ENCODE data around the gene FMNL3. TPM values are rescaled to one million over a fixed set of nuclear protein-coding genes. Genes with fewer than 3 reads are reported as not detected.

The FMNL3 gene
- total RNA-seq, 1 experiment from 2014 or later = 5.6 TPM

DNA sequence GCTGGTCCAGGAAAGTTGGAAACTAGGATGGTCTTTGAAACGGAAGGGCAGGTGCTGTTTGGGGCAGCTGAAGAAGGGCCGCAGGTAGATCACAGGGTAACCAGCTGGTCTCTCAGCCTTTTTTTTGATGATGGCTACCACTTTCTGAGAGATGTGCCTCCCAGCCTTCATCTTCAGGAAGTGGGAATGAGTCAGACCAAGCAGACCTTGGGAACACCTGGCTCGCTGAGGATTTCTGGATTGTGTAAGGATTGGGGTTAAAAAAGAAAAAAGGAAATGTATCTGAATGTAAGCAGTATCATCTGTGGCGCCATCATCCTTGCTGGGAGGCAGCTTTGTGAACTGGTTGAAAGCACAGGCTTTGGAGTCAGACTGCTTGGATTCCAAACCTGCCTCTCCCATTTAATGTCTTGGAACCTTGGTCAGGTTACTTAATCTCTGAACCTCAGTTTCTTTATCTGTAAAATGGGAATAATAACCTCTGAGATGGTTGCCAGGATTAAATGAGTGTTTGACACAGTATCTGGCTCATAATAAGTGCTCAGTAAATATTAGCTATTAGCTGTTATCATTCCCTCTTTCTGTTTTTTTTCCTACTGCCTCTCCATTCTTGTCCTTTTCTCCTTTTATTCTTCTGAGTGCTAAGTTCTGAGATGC lies 82.2 kb downstream of the FMNL3 start:
- TSS peak; percentile 21 for BruUV-seq (replicated peaks)
- H3K4me3 ChIP-seq = no peak overlapping the region
- no peaks in the 10 kb centered on the region for H4K20me1 ChIP-seq (ENCODE audit: insufficient read depth)
- H3K9me2 ChIP-seq (ENCODE audit: insufficient read depth) = no peaks in the 10 kb centered on the region
- peak overlapping the region; percentile 22 for H3K4me2 ChIP-seq
- H3K27me3 ChIP-seq (ENCODE audit: insufficient read depth, low read depth) = no peaks in the 10 kb centered on the region
- H3K4me1 ChIP-seq (replicated peaks; ENCODE audit: insufficient read depth) = peaks cover 35% of the 10 kb centered on the region
- DNase-seq = peak; percentile 42 to 87
- no peaks in the 10 kb centered on the region for H3K79me2 ChIP-seq (ENCODE audit: low read depth)
- H3F3A ChIP-seq (ENCODE audit: insufficient read depth, low read depth) = peaks cover 58% of the 10 kb centered on the region
- ChIA-PET CTCF (interaction anchor here (0.5 to 0.7 kb wide), 4 partner anchors 13 to 352 kb away, joined by 3 to 5 read pairs (median 4); no protein-coding TSS in a partner anchor), POLR2A (ENCODE audit: unreplicated experiment) (interaction anchor here (0.6 kb wide), 1 partner anchor 24 kb away, joined by 4 read pairs; no protein-coding TSS in a partner anchor)
- peak overlapping the region; percentile 12; the same call in 1 of the 2 replicates for H2AFZ ChIP-seq
- H3K27ac ChIP-seq = peak overlapping the region; percentile 63
- intact Hi-C loops (cut with micrococcal nuclease; ENCODE audit: unreplicated experiment) = loop anchor here (2.0 to 5.0 kb wide), 2 partner anchors 18 to 278 kb away; partner anchors contain the start of gene DNAJC22
- H3K9me3 ChIP-seq (ENCODE audit: insufficient read depth, low read depth) = no peaks in the 10 kb centered on the region
- TF ChIP-seq, protein P1, sequence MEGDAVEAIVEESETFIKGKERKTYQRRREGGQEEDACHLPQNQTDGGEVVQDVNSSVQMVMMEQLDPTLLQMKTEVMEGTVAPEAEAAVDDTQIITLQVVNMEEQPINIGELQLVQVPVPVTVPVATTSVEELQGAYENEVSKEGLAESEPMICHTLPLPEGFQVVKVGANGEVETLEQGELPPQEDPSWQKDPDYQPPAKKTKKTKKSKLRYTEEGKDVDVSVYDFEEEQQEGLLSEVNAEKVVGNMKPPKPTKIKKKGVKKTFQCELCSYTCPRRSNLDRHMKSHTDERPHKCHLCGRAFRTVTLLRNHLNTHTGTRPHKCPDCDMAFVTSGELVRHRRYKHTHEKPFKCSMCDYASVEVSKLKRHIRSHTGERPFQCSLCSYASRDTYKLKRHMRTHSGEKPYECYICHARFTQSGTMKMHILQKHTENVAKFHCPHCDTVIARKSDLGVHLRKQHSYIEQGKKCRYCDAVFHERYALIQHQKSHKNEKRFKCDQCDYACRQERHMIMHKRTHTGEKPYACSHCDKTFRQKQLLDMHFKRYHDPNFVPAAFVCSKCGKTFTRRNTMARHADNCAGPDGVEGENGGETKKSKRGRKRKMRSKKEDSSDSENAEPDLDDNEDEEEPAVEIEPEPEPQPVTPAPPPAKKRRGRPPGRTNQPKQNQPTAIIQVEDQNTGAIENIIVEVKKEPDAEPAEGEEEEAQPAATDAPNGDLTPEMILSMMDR (conservative IDR thresholded peaks at IDR 0.05) = no peak
- TF ChIP-seq EZH2 (IDR thresholded peaks at IDR 0.05; ENCODE audit: low read depth) = no peak
- H3K36me3 ChIP-seq (ENCODE audit: low read depth) = no peaks in the 10 kb centered on the region

DNA sequence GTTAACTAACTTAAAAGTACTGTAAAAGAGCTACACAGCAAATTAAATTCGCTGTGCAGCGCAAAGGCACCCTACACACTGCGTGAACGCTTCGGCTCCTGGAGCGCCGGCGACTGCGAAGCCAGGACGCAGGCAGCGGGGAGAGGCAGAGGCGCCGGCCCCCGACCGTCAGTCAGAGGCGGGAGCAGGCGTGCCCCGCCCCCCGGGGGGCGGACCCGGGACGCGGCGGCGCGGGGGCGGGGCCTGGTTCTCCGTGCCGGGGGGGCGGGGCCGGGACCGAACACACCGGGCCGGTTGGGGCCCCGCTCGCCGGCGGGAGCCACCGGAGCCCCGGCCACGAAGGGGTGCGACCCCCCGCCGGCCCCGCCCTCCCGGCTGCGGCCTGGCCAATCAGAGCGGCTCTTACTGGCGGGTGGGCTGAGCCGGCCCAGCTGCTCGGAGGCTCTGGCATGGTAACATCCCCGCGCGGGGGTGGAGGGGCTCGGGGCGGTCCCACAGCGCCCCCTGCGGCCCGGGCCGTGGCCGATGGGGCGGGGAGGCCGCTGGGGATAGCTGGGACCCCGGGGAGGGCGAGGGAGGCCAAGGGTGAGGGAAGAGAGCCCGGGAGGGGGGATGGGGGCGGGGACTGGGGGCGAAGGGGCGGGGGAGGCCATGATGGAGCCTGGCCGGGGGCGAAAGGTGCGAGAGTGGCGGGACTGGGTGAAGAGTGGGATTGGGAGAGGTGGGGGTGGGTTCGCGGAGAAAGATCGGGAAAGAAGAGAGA lies 83.9 kb downstream of the FMNL3 start, which contains the start of gene PRPF40B:
PRPF40B (plus strand) TSS at position 420 of the 763 bp plus-strand sequence; CDS start at position 450, 30 bp downstream.
- no TSS peak for BruUV-seq (replicated peaks)
- intact Hi-C loops (cut with micrococcal nuclease; ENCODE audit: unreplicated experiment) = loop anchor here (5.0 kb wide), 1 partner anchor 276 kb away; the partner anchor contains the start of gene DNAJC22
- DNase-seq = peak; percentile 56 to 88

More for the DNA sequence above, 83.9 kb downstream of the FMNL3 start, which contains the start of gene PRPF40B:
- Histone ChIP-seq H3K79me2 (ENCODE audit: low read depth) (no peaks in the 10 kb centered on the region), H3K27me3 (ENCODE audit: insufficient read depth, low read depth) (no peaks in the 10 kb centered on the region), H3K9me3 (ENCODE audit: insufficient read depth, low read depth) (no peaks in the 10 kb centered on the region), H3K4me1 (replicated peaks; ENCODE audit: insufficient read depth) (peaks cover 48% of the 10 kb centered on the region), H3K27ac (peak within 1 kb of the TSS; percentile 56), H2AFZ (peak within 1 kb of the TSS; percentile 95), H3K36me3 (ENCODE audit: low read depth) (no peaks in the 10 kb centered on the region), H3F3A (ENCODE audit: insufficient read depth, low read depth) (peaks cover 69% of the 10 kb centered on the region), H3K9me2 (ENCODE audit: insufficient read depth) (no peaks in the 10 kb centered on the region), H3K4me2 (peak within 1 kb of the TSS; percentile 98), H3K4me3 (peak within 1 kb of the TSS; percentile 97), H4K20me1 (ENCODE audit: insufficient read depth) (no peaks in the 10 kb centered on the region)
- CTCF ChIA-PET = interaction anchor here (0.6 to 0.9 kb wide), 8 partner anchors 11 to 769 kb away, joined by 3 to 8 read pairs (median 4); partner anchors contain the start of gene NCKAP5L
- no peak for TF ChIP-seq EZH2 (IDR thresholded peaks at IDR 0.05; ENCODE audit: low read depth)
- TF ChIP-seq, protein P1 (conservative IDR thresholded peaks at IDR 0.05) = peak; percentile 54
- POLR2A ChIA-PET (ENCODE audit: unreplicated experiment) = interaction anchor here (0.5 to 0.7 kb wide), 4 partner anchors 60 to 1290 kb away, joined by 3 to 6 read pairs (median 4); no protein-coding TSS in a partner anchor
